ENCODE measurements around the gene HK3.

HK3 gene

DNA sequence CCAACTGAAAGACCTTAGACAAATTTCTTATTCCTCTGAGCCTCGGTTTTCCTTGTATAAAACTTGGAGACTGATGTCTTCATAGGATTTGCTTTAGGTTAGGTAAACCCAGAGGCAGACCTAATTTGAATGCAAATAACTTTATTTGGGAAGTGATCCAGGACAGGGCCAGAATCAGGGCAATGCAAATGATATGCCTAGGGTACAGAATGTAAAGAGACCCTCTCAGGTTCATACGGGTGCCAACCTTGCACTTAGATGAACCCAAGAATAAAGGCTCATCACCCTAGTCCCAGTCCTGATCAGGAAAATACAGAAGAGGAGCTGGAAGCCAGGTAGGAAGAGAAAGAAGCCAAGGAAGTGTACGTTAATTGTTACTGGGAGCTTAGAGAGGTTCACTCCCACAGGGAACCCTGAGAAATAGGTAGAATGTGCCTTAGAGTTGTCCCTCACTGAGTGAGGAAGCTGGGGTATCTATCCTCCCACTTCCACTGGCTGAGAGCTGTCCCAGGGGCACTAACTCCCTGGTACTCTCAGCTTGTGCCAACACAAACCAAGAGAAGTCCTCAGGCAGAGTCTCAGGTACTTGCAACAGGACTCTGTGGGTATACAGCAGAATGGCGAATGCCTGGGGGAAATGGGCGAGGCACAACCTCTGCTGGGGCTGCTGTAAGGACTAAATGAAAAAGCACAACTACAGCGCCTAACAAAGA lies 3.1 kb upstream of the HK3 start:
- no peak for DNase-seq (ENCODE audit: low read depth)

DNA sequence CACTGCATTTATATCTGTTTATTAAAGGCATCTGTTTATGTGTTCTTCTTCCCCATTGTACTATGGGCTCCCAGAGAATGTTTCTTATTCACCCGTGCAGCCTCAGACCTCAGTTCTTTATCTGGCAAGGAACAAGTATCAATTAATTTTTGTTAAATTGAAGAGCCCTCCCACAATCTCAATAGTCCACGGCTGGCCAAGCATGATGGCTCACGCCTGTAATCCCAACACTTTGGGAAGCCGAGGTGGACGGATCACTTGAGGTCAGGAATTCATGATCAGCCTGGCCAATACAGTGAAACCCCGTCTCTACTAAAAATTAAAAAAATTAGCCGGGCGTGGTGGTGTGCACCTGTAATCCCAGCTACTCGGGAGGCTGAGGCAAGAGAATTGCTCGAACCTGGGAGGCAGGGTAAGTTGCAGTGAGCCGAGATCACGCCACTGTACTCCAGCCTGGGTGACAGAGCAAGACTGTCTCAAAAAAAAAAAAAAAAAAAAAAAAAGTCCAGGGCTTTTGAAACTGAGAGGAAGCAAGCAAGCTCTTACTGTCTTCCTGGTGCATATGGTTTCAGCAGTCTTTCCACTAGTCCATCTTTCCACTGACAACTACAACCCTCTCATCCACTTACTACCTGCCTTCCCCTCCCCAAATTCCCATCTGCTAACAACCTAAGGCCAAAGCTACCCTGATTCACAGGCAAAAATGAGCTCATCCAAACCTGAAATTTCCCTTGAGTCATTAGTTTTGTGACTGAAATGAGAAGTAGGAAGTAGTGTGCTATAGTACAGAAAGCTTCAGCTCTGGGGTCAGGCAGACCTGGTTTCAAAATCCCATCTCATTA lies 2.3 kb upstream of the HK3 start:
- DNase-seq (ENCODE audit: low read depth) = no peak

DNA sequence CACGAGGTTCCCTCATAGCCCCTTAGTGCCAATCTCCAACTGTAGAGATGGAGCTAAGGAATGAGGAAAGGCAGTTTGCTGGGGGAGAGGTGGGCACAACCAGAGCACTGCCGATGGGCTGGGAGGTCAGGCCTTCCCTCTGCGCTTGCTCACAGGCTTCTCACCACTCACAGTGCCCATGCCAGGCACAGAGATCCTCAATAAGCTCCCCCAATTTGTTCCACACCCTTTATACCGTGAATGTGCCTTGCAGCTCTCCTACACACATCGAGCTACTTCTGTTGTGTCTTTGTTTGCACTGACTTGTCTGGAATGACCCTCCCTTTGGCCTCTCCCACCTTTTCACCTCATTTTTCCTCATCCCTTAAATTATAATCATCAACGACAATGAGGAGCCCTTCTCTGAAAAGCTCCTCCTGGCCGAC lies 1.6 kb upstream of the HK3 start:
- no peak for DNase-seq (ENCODE audit: low read depth)

DNA sequence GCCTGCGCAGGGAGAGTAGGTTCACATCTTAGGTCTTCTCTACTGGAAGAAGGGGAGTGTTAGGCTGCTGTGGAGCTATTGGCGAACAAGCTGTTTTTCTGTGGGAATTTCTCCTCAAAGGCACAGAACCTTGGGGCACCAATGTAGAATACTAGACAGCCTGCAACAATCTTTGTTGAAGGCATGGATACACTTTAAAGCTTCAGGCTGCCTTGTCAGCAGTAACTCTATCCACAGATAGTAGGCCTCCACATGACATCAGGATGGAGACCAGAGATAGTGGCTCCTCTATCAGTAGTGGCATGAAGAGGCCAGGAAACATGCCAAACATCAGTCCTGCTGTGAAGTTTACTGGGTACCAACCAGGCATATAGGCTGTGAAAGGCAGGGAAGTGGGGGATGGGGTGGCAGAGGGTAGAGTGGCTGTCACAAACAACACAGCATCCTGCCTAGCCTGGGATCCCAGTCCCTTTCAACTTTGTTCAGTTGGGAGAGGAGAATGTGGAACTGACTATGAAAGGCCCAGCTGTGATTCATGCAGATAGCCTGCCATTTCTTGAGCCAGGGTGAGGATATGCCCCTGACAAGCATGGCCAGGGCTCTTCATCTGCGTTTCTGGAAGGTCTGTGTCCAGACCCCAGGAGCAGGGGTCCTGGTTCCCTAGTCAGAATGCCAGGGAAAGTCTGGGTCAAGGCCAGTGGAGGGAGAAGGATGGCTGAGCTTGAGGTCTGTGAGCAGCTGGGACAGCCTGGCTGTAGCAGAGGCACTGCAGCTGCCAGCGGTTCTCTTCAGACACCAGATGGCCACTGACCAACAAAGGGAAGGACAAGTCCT lies 1.0 kb upstream of the HK3 start:
- no peak for DNase-seq (ENCODE audit: low read depth)

DNA sequence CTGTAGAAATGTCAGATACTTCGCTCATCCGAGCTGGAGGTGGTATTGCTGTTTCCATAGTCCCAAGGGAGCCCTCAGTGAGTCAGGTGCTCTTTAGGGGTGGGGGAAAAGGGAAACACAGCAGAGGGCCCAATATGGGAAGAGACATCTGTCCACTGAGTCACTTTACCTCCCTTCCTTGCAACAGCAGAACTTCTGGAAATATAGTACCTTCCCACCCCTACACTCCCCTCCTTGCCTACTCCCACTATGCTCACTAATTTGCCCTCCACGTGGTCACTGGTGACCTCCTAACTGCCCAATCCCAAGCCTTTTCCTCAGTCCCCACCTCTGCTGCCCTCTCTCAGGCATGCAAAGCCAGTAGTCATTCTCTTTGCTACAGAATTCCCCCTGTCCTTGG lies 1.9 kb downstream of the HK3 start:
- DNase-seq (ENCODE audit: low read depth) = no peak

DNA sequence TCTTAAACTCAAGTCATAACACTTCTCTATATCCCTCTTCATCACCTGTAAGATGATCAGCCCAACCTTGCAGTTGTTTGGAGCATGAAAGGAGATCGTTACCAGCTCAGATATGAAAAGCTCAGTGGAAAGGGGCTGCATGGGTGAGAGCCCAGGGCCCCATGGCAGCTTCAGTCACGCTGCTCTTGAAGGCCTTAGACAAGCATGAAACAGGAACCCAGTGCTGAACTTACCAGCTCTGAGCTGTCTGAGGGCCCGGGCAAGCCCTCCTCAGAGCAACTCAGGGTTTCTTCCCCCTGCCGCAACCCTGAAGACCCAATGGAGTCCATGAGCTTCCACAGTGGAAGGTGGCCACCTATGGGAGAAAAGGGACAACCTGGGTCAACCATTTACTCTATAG lies 3.3 kb downstream of the HK3 start:
- DNase-seq (ENCODE audit: low read depth) = no peak

DNA sequence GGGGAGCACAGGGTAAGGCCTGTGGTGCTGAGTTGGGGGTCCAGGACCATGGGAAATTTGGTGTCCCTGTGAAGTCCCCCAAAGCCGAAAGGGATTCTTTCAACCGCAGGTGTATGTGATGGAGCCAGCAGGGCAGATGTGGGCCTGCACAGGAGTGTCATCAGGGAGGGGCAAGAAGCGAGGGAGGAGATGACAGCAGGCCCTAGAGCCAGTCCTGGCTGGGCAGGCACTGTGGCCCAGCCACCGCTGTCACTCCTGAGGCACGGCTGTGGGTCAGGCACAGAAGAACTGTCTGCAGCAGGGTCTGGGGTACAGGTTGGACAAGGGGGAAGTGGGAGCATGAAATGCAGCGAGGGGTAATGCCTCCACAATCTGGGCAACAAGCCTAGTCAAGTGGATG lies 4.8 kb downstream of the HK3 start:
- DNase-seq (ENCODE audit: low read depth) = no peak

DNA sequence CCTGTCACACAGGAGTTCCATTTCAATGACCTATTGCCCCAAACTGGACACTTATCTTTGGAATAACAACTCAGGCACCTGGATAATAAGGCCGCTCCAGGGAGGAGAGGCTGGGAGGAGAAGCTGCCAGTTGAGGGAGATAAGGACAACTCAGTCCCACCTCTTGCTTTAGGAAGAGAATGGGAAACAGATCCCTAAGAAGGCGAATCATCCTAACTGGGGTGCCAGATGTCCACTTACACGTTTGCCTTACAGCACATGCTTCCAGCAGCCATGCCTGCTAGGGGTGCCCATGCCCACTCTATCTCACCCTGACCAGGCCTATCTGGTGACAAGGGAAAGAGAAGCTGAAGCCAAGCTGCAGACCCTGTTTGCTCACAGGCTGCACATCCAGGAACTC lies 6.5 kb downstream of the HK3 start:
- DNase-seq (ENCODE audit: low read depth) = no peak

DNA sequence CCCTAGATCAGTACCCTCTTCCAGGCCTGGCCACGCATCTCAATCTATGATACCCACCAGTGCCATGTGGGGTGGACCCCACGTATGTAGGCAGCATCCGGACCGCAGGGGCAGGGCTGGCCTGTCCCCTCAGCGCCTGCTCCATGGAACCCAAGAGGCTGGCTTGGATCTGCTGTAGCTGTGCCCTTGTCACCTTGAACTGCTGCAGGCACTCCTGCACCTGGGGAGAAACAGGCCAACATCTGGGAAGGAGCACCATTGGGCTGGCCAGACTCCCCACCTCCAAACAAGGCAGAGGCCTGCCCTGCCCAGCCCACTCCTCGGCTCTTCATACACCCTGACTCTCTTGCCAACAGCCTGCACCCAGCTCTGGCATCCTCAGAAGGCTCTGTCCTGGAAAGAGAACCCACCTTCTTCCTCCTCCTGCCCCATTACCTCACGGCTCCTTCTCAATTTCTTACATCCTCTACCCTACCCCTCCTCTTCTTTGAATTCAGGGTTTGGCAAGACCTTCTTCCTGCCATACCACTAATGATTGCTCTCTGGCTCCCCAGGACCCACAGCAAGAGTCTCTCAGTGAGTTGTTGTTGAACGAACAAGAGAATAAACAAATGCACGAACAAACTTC lies 7.7 kb downstream of the HK3 start:
- DNase-seq (ENCODE audit: low read depth) = no peak

DNA sequence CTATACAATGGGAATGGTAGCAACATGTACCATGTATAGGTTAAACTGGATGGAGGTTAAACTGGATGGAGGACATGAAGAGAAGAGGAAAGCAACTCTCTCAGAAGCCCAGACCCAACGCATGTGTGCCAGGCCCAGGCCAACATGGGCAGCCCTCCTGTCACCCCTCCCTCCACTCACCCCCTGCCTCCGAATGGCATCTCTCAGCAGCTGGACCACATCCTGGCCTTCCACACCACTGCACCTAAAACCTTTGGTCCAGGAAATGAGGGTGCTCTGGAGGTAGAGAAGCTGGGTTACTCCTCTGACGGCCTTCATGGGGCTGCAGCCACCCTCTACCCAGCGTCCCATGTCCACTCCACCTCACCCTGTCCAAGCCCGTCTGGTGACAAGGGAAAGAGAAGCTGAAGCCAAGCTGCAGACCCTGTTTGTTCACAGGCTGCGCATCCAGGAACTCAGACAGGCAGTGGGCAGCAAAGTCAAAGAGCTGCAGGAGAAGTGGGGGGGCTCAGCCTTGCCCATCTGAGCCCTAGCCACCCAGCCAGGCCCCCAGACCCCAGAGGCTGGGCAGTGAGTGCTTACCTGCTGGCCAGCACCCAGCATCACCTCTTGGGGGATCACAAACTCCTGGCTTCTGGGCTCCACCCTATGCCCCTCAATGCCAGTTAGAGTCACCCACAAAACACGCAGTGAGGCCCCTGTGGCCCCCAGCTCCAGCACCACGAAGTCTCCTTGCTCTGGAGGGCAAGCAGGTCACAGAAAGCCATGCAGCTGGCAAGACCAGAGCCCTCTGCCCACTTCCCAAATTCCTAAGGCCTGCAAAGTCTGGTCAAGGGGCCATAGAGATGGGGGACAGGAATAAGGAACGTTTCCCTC lies 8.5 kb downstream of the HK3 start:
- DNase-seq (ENCODE audit: low read depth) = no peak

DNA sequence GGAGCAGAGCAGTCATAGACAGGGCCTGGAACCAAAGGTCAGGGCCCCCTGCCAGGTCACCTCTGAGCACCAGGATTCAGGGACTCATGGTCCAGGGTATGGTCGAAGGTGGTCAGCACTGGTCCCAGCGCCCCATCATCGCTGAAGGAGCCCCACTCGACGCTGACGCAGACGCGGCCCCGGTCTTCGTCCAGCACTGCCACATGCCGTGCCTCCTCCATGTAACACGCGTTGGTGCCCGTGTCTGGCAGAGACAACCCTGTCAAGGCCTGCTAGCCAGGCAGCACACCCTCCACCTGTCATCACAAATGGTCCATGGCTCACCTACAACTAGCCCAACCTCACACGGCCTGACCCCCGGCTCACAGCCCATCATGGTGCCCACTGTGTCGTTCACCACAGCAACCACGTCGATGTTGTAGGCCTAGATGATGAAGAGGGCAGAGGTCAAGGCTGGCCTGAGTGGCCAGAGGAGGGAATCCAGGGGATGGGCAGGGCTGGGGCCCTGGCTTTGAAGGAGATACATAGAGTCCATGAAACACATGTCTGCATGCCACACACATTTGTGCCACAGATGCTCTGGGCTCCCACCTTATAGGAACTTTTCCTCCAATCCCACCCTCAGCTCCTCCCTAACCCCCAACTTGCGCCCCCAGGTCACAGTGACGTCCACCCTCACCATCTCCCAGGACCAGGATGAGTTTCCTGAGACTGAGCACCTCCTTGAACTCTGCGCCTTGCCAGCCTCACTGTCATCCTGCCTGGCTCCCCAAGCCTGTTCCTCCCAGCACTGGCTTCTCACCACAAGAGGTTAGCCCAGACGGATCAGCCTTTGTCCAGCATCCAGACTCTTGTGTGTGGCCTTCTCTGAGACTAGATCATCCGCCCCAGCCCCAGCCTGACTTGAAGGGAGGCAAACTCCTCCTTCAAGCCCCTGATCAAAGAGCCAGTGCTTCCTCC lies 9.5 kb downstream of the HK3 start:
- no peak for DNase-seq (ENCODE audit: low read depth)

DNA sequence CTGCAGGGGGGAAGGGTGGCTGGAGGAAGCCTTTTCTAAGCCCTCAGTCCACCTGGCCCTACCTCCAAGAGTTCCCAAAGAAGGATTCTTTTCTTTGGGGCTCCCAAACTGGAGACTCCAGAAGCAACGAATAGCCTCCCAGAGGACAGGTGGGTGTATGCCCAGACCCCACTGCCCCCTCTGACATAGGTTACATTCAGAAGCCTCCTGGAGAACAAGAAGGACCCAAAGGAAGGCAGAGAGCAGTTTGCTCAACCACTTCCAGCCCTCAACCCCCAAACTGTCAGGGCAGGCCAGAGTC lies 10.3 kb downstream of the HK3 start:
- no peak for DNase-seq (ENCODE audit: low read depth)

DNA sequence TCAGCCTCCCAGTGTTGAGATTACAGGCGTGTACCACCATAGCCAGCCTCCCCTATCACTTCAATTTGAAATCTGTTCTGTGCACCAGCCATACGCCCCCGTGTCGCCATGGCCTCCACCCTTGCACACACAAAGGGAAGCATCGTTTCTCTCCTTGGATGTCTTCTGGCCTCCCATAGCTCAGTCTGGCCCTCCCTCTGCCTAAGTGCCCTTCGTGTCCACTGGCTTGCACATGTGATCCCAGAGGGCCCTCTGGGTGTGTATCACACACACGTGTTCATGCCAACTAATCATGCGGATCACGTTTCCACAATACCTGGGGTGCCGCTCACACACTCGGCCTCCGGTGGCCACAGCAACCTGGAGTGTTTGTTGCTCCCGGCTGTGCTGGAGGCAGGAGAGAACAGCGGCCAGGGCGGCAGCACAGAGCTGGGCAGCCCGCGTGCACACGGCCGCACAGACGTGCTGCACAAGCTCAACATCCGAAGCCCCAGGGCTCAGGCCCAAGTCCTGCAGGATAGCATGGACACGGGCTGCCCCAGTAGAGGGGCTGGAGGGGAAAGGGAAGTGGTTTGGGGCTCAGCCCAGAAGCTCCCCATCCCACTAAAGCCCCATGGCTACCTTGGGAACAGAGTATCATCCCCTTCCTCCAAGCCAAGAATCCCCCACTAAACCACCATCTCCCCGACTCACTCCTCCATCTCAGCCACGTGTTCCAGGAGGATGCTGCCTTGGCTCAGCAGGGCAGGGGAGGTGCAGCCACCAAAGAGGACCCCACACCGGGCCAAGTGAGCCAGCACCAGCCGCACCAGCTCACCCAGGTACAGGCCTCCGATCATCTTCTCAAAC lies 10.9 kb downstream of the HK3 start:
- DNase-seq (ENCODE audit: low read depth) = no peak

DNA sequence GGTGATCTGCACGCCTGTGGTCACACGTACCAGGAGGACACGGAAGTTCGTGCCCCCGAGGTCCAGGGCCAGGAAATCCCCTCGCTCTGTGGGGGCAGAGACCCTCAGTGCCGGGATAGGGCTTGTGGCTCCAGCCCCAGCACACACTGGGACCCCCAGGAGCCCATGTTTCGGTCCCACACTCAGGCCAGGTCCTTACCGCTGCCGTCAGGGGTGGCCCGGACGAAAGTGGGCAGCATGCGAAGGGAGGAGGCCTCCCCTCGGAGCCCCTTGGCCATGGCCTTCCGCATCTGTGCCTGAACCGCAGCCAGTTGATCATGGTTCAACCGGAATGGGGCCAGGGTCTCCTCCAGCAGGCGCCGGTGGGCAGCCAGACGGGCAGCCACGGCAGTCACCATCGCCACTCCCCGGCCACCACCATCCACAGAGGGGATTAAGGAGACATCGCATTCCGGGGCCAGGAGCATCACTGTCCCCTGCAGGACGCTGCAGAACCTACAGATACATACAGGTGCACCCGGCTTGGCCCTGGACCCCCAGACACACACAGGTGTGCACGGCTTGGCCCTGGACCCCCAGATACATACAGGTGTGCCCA lies 11.8 kb downstream of the HK3 start:
- DNase-seq (ENCODE audit: low read depth) = no peak

DNA sequence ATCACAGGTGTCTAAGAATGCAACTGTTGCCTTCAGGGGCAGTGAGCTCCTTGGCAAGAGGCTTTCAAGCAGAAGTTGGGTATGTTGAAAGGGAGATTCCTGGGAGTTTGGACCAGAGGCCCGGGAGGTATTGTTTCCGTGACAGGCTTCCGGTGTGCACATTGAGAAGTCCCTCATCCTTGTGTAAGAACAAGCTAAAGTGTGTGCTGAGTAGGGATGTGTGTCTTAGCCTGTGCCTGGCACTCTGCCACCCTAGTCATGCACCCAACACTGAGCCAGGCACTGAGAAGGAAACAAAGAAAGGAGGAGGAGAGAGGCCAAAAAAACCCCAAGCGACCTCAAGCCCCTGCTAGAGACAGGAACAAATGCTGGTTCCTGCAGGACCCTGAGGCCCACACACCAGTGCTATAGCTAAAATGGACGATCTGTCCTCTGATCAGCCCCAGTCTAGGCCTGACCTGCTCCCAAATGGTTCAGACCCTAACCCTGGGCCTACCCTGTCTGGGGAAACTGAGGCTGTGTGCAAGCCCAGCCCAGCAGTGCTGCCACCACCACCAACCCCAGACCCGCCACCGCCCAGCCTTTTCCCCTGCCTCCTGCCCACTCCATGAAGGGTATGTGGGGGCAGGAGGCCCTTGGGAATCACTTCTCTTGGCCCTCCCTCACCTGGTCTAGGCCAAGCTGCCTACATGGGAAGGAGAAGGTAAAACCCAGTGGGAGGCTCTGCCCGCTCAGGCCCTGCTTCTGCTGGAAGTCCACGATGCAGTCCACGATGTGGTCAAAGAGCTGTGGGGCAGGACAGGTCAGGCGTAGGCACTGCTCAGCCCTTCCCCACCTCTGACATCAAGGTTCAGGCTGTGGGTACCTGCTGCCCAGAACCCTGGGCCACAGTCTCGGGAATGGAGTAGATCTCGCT lies 12.6 kb downstream of the HK3 start:
- DNase-seq (ENCODE audit: low read depth) = no peak

DNA sequence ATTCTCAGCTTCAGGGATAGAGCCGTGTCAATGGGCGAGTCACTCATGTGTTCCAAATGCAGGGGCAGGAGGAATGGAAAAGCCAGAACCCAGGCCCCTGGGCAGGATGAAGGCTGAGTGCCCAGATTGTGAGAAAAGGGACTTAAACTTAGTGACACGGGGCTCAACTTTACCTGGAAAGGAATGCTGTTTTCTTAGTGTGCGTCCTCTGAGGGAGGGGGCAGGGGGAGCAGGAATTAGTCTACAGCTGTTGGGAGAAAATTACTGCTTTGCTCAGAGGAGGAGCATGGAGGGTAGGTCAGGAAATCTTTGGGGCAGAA lies 14.6 kb downstream of the HK3 start:
- DNase-seq (ENCODE audit: low read depth) = no peak

DNA sequence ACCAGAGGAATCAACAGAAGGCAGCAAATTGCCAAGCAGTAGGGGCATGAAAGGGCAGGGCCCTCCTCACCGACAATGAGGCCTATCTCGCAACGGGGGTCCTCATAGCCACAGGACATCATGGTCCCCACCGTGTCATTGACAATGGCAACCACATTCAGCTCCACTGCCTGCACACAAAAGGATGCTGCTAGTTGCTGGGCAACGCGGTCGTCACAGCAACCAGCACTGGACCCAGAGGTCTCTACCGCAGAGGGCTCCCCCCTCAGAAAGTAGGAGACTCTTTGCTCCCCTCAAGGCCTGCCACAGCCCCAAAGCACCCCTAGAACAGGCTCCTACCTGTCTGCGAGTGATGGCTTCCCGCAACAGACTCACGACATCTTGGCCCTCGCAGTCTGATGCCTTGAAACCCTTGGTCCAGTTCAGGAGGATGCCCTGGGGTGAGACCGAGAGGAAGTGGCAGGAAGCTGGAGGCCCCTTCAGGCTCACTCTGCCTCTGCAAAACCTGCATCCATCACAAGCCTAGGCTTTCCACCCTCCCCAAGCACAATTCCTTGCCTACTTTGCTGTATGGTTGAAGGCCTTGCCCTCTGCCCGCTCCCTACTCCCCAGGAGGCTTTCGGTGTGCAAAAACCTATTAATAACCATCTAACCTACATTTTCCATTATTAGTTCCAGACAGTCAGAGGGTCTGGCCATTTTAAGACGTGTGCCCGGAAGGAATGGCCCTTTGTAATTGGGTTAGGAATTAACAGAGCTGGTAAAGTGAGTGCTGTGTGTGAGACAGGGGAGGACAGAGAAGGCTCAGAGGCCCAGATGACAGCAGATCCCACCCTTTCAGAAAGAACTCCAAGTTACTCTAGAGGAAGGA lies 15.2 kb downstream of the HK3 start:
- DNase-seq (ENCODE audit: low read depth) = no peak

All from iris pigment epithelial cell (primary cell).